Neural cell (in vitro differentiated cells): ENCODE results near the gene MAP1LC3B.

ENCODE experiments used
- EP300 ChIP-seq: fragments of 450-650 bp; conservative IDR thresholded peaks from 2 replicates; pipeline ENCODE4 v1.6.1; 2014; ENCODE audit warnings: antibody characterized with exemption, mild to moderate bottlenecking, moderate library complexity; ENCODE audit not compliant: poor library complexity, severe bottlenecking
- EZH2 ChIP-seq: fragments of 200-600, 300-800 bp; shearing (Covaris generic), sonication (generic); IDR thresholded peaks from 2 replicates; pipeline ENCODE4 v1.6.1; 2014; ENCODE audit warnings: antibody characterized with exemption, low read length, borderline replicate concordance, mild to moderate bottlenecking; ENCODE audit not compliant: insufficient read depth, poor library complexity, severe bottlenecking
- REST ChIP-seq: IDR thresholded peaks from 2 replicates; pipeline ENCODE4 v1.6.1; 2012; ENCODE audit warnings: borderline replicate concordance

- no peak for TF ChIP-seq EZH2
- TF ChIP-seq REST: no peak
- no peak for TF ChIP-seq EP300
Observed at GRCh38 chr16:87365021-87365713, 27.0 kb upstream of the MAP1LC3B start.
